ENCODE measurements around the gene ROR1.

Gene ROR1

GRCh38 chr1:64001038-64001437 is 227.2 kb downstream of the ROR1 start:
- TF ChIP-seq POLR2AphosphoS5 (IDR thresholded peaks at IDR 0.05; ENCODE audit: low read depth, low read length) (no peak), TAF1 (IDR thresholded peaks at IDR 0.05; ENCODE audit: borderline replicate concordance, insufficient read depth, low read length) (no peak), REST (IDR thresholded peaks at IDR 0.05; ENCODE audit: insufficient read depth in 1 of 2, low read depth in 2 of 2, low read length in 2 of 2) (no peak)

- TF ChIP-seq TAF1 (IDR thresholded peaks at IDR 0.05; ENCODE audit: borderline replicate concordance, insufficient read depth, low read length) (no peak), POLR2AphosphoS5 (IDR thresholded peaks at IDR 0.05; ENCODE audit: low read depth, low read length) (no peak), FOXP2 (optimal IDR thresholded peaks at IDR 0.05; ENCODE audit: borderline replicate concordance, extremely low read depth, extremely low read length, insufficient read depth) (no peak), REST (IDR thresholded peaks at IDR 0.05; ENCODE audit: insufficient read depth in 1 of 2, low read depth in 2 of 2, low read length in 2 of 2) (no peak), SIN3A (IDR thresholded peaks at IDR 0.05; ENCODE audit: borderline replicate concordance, insufficient read depth, low read length) (no peak)
Observed at GRCh38 chr1:64004451-64005025, 230.7 kb downstream of the ROR1 start.

DNA sequence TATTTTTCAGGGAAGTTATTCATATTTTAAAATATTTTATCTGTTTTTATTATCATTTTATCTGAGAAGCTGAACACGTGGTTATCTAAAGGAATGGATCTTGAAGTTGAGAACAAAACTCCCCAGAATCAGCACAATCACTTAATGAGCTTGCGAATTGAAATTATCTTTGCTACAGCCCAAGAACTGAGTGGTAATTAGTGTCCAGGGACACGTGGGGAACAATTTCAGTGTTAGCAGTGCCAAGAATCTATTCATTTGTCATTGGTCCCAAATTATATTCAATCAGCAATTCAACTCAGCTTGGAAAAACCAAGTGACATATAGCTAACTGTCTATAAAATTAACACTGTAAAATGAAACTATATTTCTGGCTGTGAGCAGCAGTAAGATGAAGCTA is 232.0 kb downstream of the ROR1 start:
- no peak for TF ChIP-seq REST (IDR thresholded peaks at IDR 0.05; ENCODE audit: insufficient read depth in 1 of 2, low read depth in 2 of 2, low read length in 2 of 2)
- no peak for TF ChIP-seq SIN3A (IDR thresholded peaks at IDR 0.05; ENCODE audit: borderline replicate concordance, insufficient read depth, low read length)
- TF ChIP-seq POLR2AphosphoS5 (IDR thresholded peaks at IDR 0.05; ENCODE audit: low read depth, low read length) = no peak
- TF ChIP-seq FOXP2 (optimal IDR thresholded peaks at IDR 0.05; ENCODE audit: borderline replicate concordance, extremely low read depth, extremely low read length, insufficient read depth) = no peak
- TF ChIP-seq TAF1 (IDR thresholded peaks at IDR 0.05; ENCODE audit: borderline replicate concordance, insufficient read depth, low read length) = no peak

- TF ChIP-seq SIN3A (IDR thresholded peaks at IDR 0.05; ENCODE audit: borderline replicate concordance, insufficient read depth, low read length) (no peak), REST (IDR thresholded peaks at IDR 0.05; ENCODE audit: insufficient read depth in 1 of 2, low read depth in 2 of 2, low read length in 2 of 2) (no peak), FOXP2 (optimal IDR thresholded peaks at IDR 0.05; ENCODE audit: borderline replicate concordance, extremely low read depth, extremely low read length, insufficient read depth) (no peak), TAF1 (IDR thresholded peaks at IDR 0.05; ENCODE audit: borderline replicate concordance, insufficient read depth, low read length) (no peak), POLR2AphosphoS5 (IDR thresholded peaks at IDR 0.05; ENCODE audit: low read depth, low read length) (no peak)
Observed at GRCh38 chr1:64006276-64007051, 232.6 kb downstream of the ROR1 start.
